Prostate gland (tissue), 2 donors: ENCODE data around the gene LDLRAD4. TPM values are rescaled to one million over a fixed set of nuclear protein-coding genes. Genes with fewer than 3 reads are reported as not detected.
"Not testable (repeated sequence)": the region's sequence is repeated elsewhere in the genome, so short reads cannot be mapped to it uniquely, and the experiment has no call there.

ENCODE experiments used
- DNase-seq: peaks from one replicate; pipeline ENCODE4 v3.0.0-alpha.2; 2019; ENCODE audit warnings: low spot score
- H3K27ac ChIP-seq, 2 donors: fragments of 200-600 bp; sonication (generic); 2 replicates each; pipeline ENCODE4 v1.5.1; 2017 to 2019
- H3K27me3 ChIP-seq: fragments of 200-600 bp; sonication (generic); replicated peaks from 2 replicates; pipeline ENCODE4 v1.5.1; 2019; ENCODE audit not compliant: insufficient read depth
- H3K36me3 ChIP-seq, 2 donors: fragments of 200-600 bp; sonication (generic); 1 replicate in 1 of 2; 2 replicates in 1 of 2; pipeline versions ENCODE4 v1.5.1 to v1.8.1; 2017 to 2019
- H3K4me1 ChIP-seq: fragments of 200-600 bp; sonication (generic); replicated peaks from 2 replicates; pipeline ENCODE4 v1.5.1; 2019
- H3K4me3 ChIP-seq, 2 donors: fragments of 200-600 bp; sonication (generic); 2 replicates each; pipeline ENCODE4 v1.5.1; 2017 to 2019
- H3K9me3 ChIP-seq: fragments of 200-600 bp; sonication (generic); 2 replicates; pipeline ENCODE4 v1.5.1; 2017
- POLR2A ChIP-seq: fragments of 450-650 bp; IDR thresholded peaks from one replicate; pipeline ENCODE4 v1.6.1; 2016; ENCODE audit warnings: antibody characterized with exemption, mild to moderate bottlenecking
- POLR2AphosphoS5 ChIP-seq: sonication (generic); formaldehyde crosslinking; IDR thresholded peaks from one replicate; pipeline ENCODE4 v1.6.1; 2017; ENCODE audit warnings: antibody characterized with exemption
- WGBS: methylation state at CpG from one replicate; pipeline ENCODE4 v1.1.5; 2018; 5-methylcytosine and 5-hydroxymethylcytosine counted together
- intact Hi-C: fragments of 100-400 bp; cut with DNase I; formaldehyde crosslinking; loops from one replicate; pipeline ENCODE4 v1.14.2; 2022
- microRNA-seq: library from miRNA; unstranded; fragments of <30 nt; microRNA quantifications from one replicate; pipeline ENCODE4, GENCODE V29; 2016
- small RNA-seq, 2 donors: library from RNA; depleted of rRNA; stranded (forward); fragments of <200 nt; gene quantifications; one replicate each; pipeline ENCODE3, GENCODE V24; 2016
- total RNA-seq, 2 donors: library from RNA; depleted of rRNA; stranded (reverse); fragments of >200 nt; gene quantifications; one replicate each; pipeline ENCODE4 v1.1.0, GENCODE V29; 2016
- TF ChIP-seq, protein P1 (sequence below), 4 experiments: fragments of 200-600 bp in 2 of 4; fragments of 450-650 bp in 2 of 4; sonication (generic) in 2 of 4; IDR thresholded peaks; 1 replicate in 3 of 4; 2 replicates in 1 of 4; pipeline ENCODE4 v1.5.1; 2016 to 2019; ENCODE audit warnings: antibody characterized with exemption in 4 of 4, mild to moderate bottlenecking in 2 of 4, moderate library complexity in 2 of 4

Gene LDLRAD4
- total RNA-seq, 2 donors from 2014 or later, result 59.9 to 107 TPM

DNA sequence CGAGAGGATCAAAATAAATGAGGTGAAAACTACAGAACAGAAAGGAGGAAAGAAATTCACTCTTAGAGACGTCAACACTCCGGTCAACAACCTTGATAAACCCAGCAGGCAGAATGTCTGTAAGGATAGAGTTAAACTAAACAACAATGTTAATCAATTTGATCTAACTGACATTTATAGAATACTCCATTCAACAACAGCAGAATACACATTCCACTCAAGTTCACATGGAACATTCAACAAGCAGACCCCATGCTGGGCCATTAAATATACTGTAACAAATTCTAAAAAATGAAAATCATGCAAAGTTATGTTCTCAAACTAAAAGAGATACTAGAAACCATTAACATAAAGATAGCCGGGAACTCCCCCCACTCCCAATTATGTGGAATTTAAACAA, 466.0 kb downstream of the LDLRAD4 start:
- Histone ChIP-seq H3K4me3 (no peak overlapping the region), H3K27ac (no peak overlapping the region), H3K9me3 (no peaks in the 10 kb centered on the region), H3K27me3 (no peaks in the 10 kb centered on the region), H3K36me3 (no peaks in the 10 kb centered on the region), H3K4me1 (no peaks in the 10 kb centered on the region)
- DNase-seq, result no peak
- TF ChIP-seq POLR2AphosphoS5 (no peak), POLR2A (no peak)
- TF ChIP-seq, protein P1, sequence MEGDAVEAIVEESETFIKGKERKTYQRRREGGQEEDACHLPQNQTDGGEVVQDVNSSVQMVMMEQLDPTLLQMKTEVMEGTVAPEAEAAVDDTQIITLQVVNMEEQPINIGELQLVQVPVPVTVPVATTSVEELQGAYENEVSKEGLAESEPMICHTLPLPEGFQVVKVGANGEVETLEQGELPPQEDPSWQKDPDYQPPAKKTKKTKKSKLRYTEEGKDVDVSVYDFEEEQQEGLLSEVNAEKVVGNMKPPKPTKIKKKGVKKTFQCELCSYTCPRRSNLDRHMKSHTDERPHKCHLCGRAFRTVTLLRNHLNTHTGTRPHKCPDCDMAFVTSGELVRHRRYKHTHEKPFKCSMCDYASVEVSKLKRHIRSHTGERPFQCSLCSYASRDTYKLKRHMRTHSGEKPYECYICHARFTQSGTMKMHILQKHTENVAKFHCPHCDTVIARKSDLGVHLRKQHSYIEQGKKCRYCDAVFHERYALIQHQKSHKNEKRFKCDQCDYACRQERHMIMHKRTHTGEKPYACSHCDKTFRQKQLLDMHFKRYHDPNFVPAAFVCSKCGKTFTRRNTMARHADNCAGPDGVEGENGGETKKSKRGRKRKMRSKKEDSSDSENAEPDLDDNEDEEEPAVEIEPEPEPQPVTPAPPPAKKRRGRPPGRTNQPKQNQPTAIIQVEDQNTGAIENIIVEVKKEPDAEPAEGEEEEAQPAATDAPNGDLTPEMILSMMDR (IDR thresholded peaks at IDR 0.05), result no peak
- WGBS, result 78% methylated on average over 4 of the region's 4 CpGs
- intact Hi-C loops, result no loop called here

DNA sequence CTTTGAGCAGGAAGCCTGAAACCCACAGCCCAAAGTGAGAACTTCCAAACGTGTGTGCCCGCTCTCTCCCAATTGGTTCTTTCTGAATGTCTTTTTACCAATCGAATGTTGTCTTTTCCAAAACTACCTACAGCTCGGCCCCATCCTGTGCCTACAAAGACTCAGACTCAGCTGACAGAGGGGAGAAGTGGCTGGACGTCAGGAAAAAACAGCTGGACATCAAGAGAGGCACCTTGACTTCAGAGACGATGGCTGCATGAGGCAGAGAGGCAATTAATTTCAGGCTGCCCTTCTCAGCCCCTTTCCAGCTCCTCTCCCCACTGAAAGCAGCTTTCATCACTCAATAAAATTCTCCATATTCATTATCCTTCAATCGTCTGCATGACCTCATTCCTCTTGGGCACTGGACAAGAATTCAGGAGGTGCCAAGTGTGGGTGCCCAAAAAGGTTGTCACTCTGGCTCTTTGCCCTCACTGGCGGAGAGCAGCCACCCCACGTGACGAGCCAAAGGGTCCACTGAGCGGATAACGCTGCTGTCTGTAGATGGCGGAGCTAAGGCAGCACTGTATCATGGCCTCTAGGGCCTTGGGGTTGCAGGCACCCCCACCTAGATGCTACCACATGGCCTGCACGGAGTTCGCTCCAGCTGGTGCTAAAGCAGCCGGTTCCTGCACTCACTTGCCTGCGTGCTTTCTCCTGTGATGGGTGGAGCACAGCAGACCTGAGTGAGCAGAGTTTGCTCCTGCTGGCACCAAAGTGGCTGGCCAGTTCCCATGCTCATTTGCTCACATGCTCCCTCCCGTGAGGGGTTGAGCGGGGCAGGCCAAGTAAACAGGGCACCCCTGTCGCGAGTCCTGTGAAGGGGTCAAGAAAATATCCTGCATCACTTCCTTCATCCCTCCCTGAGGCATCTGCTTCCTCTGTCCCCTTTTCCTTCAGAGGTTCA, 469.9 kb downstream of the LDLRAD4 start:
- H3K27me3 ChIP-seq, result no peaks in the 10 kb centered on the region
- no peak for TF ChIP-seq POLR2AphosphoS5
- no peaks in the 10 kb centered on the region for H3K9me3 ChIP-seq
- no peak overlapping the region for H3K4me3 ChIP-seq
- intact Hi-C loops, result no loop called here
- no peak for DNase-seq
- H3K36me3 ChIP-seq, result no peaks in the 10 kb centered on the region
- WGBS, result 93% methylated on average over 21 of the region's 21 CpGs
- no peak overlapping the region for H3K27ac ChIP-seq
- H3K4me1 ChIP-seq, result no peaks in the 10 kb centered on the region

DNA sequence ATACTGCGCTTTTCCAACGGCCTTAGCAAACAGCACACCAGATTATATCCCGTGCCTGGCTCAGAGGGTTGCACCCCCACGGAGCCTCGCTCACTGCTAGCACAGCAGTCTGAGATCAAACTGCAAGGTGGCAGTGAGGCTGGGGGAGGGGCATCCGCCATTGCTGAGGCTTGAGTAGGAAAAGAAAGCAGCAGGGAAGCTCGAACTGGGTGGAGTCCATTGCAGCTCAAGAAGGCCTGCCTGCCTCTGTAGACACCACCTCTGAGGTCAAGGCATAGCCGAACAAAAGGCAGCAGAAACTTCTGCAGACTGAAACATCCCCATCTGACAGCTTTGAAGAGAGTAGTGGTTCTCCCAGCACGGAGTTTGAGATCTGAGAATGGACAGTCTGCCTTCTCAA, 471.5 kb downstream of the LDLRAD4 start:
- H3K4me1 ChIP-seq, H3K4me3 ChIP-seq, H3K36me3 ChIP-seq, H3K27ac ChIP-seq, H3K27me3 ChIP-seq, DNase-seq, intact Hi-C loops, H3K9me3 ChIP-seq: not testable (repeated sequence)
- 97% methylated on average over 9 of the region's 9 CpGs for WGBS

DNA sequence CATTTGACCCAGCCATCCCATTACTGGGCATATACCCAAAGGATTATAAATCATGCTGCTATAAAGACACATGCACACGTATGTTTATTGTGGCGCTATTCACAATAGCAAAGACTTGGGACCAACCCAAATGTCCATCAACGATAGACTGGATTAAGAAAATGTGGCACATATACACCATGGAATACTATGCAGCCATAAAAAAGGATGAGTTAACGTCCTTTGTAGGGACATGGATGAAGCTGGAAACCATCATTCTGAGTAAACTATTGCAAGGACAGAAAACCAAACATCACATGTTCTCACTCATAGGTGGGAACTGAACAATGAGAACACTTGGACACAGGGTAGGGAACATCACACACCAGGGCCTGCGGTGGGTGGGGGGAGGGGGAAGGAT, 476.8 kb downstream of the LDLRAD4 start:
- H3K36me3 ChIP-seq, H3K4me1 ChIP-seq, H3K27me3 ChIP-seq, intact Hi-C loops, H3K27ac ChIP-seq, H3K9me3 ChIP-seq, DNase-seq, H3K4me3 ChIP-seq: not testable (repeated sequence)
- 95% methylated on average over 5 of the region's 5 CpGs for WGBS

DNA sequence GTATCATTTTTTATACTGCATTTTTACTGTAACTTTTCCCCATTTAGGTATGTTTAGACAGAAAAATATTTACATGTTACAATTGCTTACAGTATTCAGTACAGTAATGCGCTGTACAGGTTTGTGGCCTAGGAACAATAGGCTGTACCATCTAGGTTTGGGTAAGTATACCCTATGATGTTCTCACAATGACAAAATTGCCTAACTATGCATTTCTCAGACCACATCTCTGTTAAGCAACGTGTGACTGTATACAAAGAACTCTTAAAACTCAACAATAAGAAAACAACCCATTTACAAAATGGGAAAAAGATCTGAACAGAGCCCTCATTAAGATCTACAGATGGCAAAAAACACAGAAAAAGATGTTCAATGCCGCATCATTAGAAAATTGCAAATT, 478.4 kb downstream of the LDLRAD4 start:
- Histone ChIP-seq H3K4me1 (no peaks in the 10 kb centered on the region), H3K27me3 (no peaks in the 10 kb centered on the region), H3K4me3 (no peak overlapping the region), H3K27ac (no peak overlapping the region), H3K36me3 (no peaks in the 10 kb centered on the region), H3K9me3 (no peaks in the 10 kb centered on the region)
- intact Hi-C loops, result no loop called here
- no peak for TF ChIP-seq POLR2A
- no peak for TF ChIP-seq POLR2AphosphoS5
- TF ChIP-seq, protein P1 (IDR thresholded peaks at IDR 0.05), result no peak
- no peak for DNase-seq
- WGBS, result 94% methylated on average over 3 of the region's 3 CpGs

DNA sequence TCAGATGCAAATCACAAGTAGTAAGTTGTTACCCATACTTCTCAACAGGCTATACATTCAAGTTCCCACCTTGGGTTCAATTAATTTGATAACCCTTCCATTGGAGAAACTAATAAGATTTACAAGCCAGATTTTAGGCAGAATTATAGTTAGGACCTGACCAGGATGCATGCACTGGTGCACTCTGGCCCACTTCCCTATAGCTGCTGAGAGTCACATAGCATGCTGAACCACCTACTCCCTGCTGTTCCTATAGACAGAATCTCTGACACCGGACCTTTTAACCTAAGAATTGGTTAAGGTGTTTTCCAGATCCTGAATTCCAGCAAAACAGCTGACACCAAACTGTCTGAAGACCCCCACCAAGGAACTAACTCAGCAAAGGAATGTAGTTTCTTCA, 481.6 kb downstream of the LDLRAD4 start:
- no peaks in the 10 kb centered on the region for H3K27me3 ChIP-seq
- no peak overlapping the region for H3K27ac ChIP-seq
- H3K4me1 ChIP-seq, result no peaks in the 10 kb centered on the region
- no peak for DNase-seq
- no peaks in the 10 kb centered on the region for H3K9me3 ChIP-seq
- intact Hi-C loops, result no loop called here
- TF ChIP-seq POLR2AphosphoS5, result no peak
- TF ChIP-seq, protein P1 (IDR thresholded peaks at IDR 0.05), result no peak
- no peak for TF ChIP-seq POLR2A
- no peak overlapping the region for H3K4me3 ChIP-seq
- WGBS, result 93% methylated on average over 1 of the region's 1 CpG
- H3K36me3 ChIP-seq, result no peaks in the 10 kb centered on the region

Small RNA genes within 50 kb of the gene (microRNA-seq; reads per million reads assigned to microRNA genes)
- not detected for gene MIR4526
- not detected for gene MIR5190

Small RNA genes within 50 kb of the gene (small RNA-seq; reads per million reads assigned to genes)
- gene MIR4526, result 0 reads per million in 2 donors
- 0 reads per million in 2 donors for gene MIR5190

Other genes starting within 250 kb of the LDLRAD4 start
- gene CEP192, start 227.4 kb upstream of the LDLRAD4 start, total RNA-seq, result 10 to 100 TPM; 17.2 to 37.3 TPM